Activated CD8-positive, alpha-beta memory T cell treated with anti-CD3 and anti-CD28 coated beads for 1 hour (primary cell): ENCODE results near the gene CCNB2.

ENCODE experiments used
- DNase-seq, 2 donors: peaks; one replicate each; pipeline ENCODE4 v3.0.0-alpha.2; 2020; ENCODE audit warnings: low read depth in 1 of 2; ENCODE audit errors: extremely low read depth in 1 of 2

The CCNB2 gene

DNA sequence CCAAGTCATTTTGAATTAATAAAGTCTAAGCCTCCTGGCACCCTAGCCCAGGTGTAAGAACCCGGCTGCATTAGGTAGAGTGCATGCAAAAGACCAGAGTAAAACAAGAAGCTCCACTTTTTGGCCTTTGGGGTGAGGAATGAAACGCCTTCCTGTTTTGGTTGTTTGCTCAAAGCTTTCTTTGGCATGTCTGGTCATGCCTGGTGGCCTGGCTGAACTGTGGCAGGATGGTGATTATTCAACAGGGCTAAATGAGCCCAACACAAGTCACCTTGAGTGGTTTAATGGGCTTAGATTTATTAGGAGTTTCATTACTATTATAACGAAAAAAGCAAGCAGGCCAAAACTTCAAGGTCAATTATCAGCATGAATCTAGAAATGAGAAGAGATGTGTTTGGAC lies 60.8 kb downstream of the CCNB2 start:
- no peak for DNase-seq

DNA sequence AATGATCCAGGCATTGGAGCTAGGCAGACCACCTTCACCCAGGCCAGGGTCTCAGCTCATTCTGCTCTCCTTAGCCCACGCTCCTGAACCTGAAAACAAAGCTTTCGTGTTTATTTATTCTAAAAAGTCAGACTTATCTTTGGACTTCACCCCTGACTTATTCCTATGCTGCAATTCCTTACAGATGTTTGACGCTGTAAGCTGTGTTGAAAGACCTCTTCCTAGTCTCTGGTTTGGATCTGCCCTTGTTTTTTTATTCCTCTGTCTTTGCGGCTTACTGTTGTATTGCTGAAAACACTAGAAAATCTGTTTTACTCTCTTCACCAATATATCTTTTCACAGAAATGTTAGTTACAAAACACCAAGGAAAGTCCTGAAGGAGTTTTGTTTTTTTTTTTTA lies 61.2 kb downstream of the CCNB2 start:
- no peak for DNase-seq

DNA sequence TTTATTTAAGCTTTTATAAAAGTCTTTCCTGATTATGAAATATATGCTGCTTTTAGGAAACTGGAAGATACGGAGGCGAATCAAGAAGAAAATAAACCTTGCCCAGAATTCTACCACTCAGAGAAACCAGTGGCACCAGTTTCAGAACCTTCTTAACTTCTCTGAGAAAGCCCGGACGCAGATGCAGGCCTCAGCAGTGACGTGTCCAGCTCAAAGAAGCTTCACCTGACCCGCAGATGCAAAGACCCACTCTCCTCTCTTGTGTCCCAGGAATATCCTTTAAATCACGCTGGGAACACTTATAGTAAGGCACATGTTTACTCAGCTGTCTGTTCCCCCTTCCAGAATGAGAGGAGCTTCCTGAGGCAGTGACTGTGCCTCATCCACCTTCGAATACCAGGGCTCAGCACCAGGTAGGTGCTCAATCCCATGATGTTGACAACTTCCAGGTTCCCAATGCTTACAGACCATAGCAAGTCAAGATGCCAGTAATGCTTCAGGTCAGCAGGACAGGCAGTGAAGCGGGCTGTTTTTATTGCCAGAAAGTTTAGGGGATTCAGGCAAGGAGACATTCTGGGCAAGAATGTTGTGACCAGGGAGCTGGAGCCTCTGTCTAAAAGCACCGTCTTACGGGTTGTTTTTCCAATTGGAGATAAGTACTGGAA lies 61.8 kb downstream of the CCNB2 start:
- no peak for DNase-seq

DNA sequence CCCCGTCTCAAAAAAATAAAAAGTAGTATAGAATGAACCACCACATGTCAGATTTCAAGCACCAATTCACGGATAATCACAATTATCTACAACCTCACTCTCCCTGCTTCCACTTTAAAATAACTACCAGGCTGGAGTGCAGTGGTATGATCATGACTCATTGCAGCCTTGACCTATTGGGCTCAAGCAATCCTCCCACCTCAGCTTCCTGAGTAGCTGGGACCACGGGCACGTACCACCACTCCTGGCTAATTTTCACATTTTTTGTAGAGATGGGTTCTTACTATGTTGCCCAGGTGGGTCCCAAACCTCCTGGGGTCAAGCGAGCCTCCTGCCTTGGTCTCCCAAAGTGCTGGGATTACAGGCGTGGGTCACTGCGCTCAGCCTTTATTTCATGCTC lies 63.6 kb downstream of the CCNB2 start:
- DNase-seq, result no peak

DNA sequence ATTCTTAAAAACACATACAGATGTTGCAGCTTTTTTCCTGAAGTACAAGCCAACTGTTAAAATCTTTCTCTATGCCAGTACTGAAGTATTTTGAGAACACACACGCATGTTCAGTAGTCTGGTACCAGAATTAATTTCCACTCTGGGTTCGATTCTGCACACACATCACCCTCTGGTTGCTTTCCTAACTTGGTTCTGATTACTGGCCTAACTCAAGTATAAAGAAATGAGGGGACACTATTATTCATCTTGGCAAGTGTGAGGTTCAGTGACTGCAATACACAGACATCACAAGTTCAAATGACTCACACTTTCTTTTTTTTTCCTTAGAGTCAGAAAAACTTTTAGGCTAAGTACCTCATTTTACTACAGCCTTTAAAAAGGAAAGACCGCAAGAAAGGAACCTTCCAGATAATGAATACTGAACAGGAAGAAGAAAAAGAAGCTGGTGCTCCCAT lies 64.3 kb downstream of the CCNB2 start:
- DNase-seq, result no peak

DNA sequence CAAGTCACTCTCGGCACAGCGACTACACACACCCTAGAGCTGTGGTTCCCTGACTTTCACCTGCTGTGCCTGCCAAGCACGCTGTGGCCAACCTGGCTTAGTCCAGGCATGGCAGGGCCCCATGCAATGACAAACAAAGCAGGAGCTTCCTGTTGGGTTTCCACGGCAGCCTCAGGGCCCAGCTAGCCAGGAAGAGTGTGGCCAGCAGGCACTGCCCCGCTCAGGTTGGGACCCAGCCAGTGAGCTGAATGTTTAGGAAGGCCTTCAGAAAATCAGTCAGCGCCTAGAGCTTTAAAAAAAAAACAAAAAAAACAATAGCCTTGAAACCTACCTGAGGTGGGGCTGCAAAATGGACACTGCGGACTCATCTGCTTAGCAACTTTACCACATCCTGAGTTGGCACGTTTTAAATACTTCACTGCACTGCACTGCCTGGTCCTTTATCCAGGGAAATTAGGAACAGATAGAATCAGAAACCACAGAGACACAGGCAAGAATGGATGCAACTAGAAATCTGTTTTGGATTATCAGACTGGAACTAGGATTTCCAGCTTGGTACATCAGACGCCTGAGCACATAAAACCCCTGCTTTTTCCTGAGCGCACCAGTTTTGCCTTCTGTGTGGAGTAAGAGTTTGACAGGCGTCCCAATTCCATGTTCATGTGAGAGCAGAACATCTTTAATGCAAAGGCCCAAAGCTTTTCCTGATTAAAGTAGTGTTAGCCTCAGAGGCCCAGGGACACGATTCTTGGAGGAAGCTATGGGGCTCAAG lies 65.5 kb downstream of the CCNB2 start:
- DNase-seq, result no peak

DNA sequence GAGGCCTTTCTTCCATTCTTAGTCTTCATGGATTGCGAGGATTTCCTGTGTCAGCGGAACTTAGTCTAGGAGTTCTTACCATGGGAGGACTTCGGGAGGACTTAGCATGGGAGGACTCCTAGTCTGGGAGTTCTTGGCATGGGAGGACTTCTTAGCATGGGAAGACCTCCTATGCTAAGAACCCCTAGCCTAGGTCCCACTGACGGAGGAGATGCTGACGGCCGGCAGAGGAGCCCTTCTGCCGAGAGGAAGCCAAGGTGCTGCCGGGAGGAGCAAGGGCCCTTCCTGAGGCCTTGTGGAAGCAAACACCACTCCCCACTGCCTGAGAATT lies 66.1 kb downstream of the CCNB2 start:
- no peak for DNase-seq

DNA sequence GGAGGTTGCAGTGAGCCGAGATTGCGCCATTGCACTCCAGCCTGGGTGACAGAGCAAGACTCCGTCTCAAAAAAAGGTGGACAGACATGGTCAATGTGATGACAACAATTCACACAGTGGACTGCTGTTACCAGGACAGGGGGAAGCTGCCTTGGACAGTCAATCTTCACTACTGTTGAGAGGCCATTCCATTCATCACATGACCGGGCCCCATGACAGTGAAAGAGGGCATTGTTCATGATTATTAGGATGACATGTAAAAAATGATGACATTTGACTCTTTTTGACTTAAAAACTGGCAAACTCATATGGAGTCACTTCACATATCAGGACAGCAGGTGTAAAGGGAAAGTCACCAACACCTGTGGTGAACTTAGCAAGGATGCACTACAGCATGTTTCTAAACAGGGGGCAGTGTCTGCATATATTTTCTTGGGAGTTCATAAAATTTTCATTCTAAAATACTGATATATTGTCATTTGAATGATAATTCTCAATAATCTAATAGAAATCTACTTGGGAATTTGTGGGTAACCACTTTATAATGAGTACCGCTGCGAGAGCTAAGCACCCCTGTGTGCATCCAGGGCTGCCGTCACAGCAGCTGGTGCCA lies 67.4 kb downstream of the CCNB2 start:
- no peak for DNase-seq

DNA sequence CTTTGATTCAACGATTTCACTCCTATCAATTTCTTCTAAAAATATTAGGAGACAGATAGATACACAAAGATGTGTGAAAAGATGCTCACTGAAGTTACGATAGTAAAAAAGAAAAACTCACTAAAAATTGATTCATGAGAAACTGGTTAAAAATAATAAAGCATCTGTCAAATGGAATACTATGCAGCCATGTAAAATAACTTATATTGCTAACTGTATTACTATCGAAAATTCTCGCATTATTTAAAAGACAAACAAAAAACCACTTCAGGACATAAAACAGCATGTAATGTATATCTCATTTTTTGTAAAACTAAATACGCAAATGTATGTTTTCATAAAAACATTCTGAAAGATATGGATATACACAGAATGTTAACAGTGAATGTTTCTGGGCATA lies 68.2 kb downstream of the CCNB2 start:
- DNase-seq, result no peak

DNA sequence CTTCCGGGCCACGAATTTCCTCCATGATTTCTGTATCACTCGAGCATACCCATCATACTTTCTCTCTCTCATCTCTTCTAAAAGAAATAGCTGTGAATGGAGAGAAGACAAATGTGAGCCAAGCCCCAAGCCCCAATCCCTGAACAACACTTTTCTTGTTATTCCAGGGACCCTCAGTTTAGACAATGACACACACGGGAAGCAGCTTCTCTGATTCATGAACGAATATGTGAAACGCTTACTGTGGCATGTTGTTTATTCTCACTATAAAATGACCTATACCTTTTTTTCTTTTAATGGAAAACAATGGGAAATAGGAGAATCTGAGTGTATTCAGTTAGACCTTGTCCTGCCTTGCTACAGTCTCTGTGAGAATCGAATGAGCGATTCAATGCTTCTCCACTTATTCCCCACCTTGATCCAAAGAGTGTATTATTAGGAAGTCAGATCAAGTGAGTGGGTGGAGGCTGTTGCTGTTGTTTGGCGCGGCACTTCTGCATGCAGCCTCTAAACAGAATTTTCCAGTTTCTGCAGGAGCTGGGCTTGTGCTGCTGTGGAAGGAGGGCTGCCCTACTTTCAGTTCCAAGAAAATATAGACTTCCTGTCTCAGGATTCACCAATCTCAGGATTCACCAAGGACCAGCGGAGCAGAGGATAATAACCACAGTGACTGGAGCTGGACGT lies 69.3 kb downstream of the CCNB2 start:
- DNase-seq, result no peak
